IPS DF 6.9 (cell line): ENCODE data around the gene ARF6.
"Not testable (repeated sequence)": the region's sequence is repeated elsewhere in the genome, so short reads cannot be mapped to it uniquely, and the experiment has no call there.

ENCODE experiments used
- DNase-seq: peaks from one replicate; pipeline ENCODE4 v3.0.0-alpha.2; 2013; ENCODE audit warnings: low read depth, low spot score
- H3K27ac ChIP-seq: one replicate; pipeline ENCODE4 v1.5.1; 2013; ENCODE audit warnings: low read length, control low read depth
- H3K27me3 ChIP-seq: 2 replicates; pipeline ENCODE4 v1.6.1; 2013; ENCODE audit warnings: mild to moderate bottlenecking, low read length; ENCODE audit not compliant: control insufficient read depth, insufficient read depth
- H3K36me3 ChIP-seq: 2 replicates; pipeline ENCODE4 v1.6.1; 2013; ENCODE audit warnings: low read length; ENCODE audit not compliant: control insufficient read depth, insufficient read depth
- H3K4me1 ChIP-seq: 2 replicates; pipeline ENCODE4 v1.6.1; 2013; ENCODE audit warnings: low read length; ENCODE audit not compliant: control insufficient read depth, insufficient read depth
- H3K4me3 ChIP-seq: 2 replicates; pipeline ENCODE4 v1.5.1; 2013; ENCODE audit warnings: mild to moderate bottlenecking, low read length
- H3K9me3 ChIP-seq: 2 replicates; pipeline ENCODE4 v1.6.1; 2013; ENCODE audit warnings: low read length, inconsistent platforms; ENCODE audit not compliant: control insufficient read depth, insufficient read depth
- WGBS: extraction: QIAGEN DNeasy Blood & Tissue Kit; methylation state at CpG from one replicate; pipeline ENCODE4 v1.1.7; 2013; ENCODE audit warnings: mixed read lengths, missing lambda C conversion rate; ENCODE audit not compliant: insufficient read length, insufficient coverage; 5-methylcytosine and 5-hydroxymethylcytosine counted together

The ARF6 gene

DNA sequence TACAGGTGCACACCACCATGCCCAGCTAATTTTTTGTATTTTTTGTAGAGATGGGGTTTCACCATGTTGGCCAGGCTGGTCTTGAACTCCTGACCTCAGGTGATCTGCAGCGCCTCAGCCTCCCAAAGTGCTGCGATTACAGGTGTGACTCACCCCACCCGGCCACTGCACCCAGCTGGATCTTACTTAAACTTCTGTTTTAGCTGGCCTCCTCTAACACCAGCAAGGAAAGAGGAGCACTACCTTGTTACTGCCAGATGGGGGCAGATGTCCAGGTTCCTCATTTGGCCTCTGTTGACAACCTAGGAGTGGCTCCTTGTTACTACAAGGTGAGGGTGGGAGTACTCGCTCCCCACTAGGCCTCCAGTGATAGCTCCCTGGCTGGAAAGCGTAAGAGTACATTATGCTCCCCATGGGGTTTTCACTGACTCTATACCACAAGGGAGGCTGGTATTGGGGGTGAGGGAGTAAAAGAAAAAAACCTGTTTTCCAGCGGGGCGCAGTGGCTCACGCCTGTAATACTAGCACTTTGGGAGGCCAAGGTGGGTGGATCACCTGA is 13.2 kb upstream of the ARF6 start:
- no peaks in the 10 kb centered on the region for H3K9me3 ChIP-seq
- no CpG with 5 or more reads among the region's 8 CpGs for WGBS
- peak; percentile 76 for DNase-seq
- no peaks in the 10 kb centered on the region for H3K27me3 ChIP-seq
- 0 out of 2 replicates have a peak, but pooled peaks cover 2% of the 10 kb centered on the region for H3K4me1 ChIP-seq
- no peak overlapping the region for H3K27ac ChIP-seq
- H3K4me3 ChIP-seq, result no peak overlapping the region
- H3K36me3 ChIP-seq, result no peaks in the 10 kb centered on the region

GRCh38 chr14:49880267-49881064 is 12.4 kb upstream of the ARF6 start:
- Histone ChIP-seq H3K27me3 (no peaks in the 10 kb centered on the region), H3K9me3 (no peaks in the 10 kb centered on the region), H3K4me1 (peaks cover 2% of the 10 kb centered on the region; the same call in 1 of the 2 replicates), H3K27ac (no peak overlapping the region), H3K36me3 (no peaks in the 10 kb centered on the region), H3K4me3 (no peak overlapping the region)
- WGBS, result no CpG with 5 or more reads among the region's 9 CpGs
- DNase-seq, result no peak

DNA sequence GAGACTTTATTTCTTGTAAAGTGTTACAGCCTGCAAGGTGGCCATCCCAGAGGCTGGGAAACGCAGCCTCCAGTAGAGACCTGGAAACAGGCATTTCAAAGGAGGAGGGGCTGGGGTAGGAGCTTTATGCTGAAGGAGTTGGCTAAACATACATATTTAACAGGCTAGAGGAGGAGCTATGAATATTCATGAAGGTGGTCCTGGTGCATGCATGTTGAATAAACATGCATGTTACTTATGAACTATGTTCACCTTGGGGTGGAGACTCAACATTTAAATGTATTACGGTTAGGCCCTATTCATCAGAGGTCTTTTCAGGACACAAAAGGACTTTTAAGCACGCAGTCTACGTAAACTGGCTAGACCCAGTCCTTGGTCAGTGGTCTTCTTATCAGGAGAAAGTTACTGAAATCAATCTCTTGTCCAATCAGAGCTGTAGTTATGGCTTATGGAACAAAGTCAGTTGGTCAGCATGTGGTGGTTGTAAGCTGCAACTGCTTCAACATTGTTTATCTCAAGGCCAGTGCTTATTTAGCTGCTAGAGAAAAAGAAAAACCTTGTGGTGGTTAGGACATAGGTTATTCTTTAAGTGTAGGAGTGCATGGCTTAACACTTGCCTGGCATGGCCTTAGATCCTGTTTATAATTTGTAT is 11.4 kb upstream of the ARF6 start:
- H3K9me3 ChIP-seq, result no peaks in the 10 kb centered on the region
- H3K4me3 ChIP-seq, result no peak overlapping the region
- H3K27me3 ChIP-seq, result no peaks in the 10 kb centered on the region
- no CpG with 5 or more reads among the region's 4 CpGs for WGBS
- H3K36me3 ChIP-seq, result no peaks in the 10 kb centered on the region
- H3K27ac ChIP-seq, result no peak overlapping the region
- H3K4me1 ChIP-seq, result peaks cover 2% of the 10 kb centered on the region; the same call in 1 of the 2 replicates
- DNase-seq, result no peak

- WGBS, result no CpG with 5 or more reads among the region's 18 CpGs
- no peak for DNase-seq
Measured at GRCh38 chr14:49882826-49883694, 9.8 kb upstream of the ARF6 start.

DNA sequence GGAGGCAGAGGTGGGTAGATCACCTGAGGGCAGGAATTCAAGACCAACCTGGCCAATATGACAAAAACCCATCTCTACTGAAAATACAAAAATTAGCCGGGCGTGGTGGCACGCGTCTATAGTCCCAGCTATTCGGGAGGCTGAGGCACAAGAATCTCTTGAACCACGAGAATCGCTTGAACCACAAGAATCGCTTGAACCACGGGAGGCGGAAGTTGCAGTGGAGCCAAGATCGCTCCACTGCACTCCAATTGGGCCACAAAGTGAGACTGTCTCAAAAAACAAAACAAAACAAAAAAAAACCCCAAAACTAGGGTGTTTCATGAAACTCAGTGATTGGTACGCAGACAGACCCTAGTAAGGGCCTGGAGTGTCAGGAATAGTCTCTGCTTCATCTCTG is 6.4 kb upstream of the ARF6 start:
- Histone ChIP-seq H3K9me3 (no peaks in the 10 kb centered on the region), H3K4me1 (peaks cover 2% of the 10 kb centered on the region; the same call in 1 of the 2 replicates), H3K27ac (no peak overlapping the region), H3K36me3 (no peaks in the 10 kb centered on the region), H3K4me3 (no peak overlapping the region), H3K27me3 (no peaks in the 10 kb centered on the region)
- WGBS, result no CpG with 5 or more reads among the region's 12 CpGs
- no peak for DNase-seq

More at GRCh38 chr14:49882826-49883694, 9.8 kb upstream of the ARF6 start:
- Histone ChIP-seq H3K4me1 (peaks cover 2% of the 10 kb centered on the region; the same call in 1 of the 2 replicates), H3K27ac (no peak overlapping the region), H3K27me3 (no peaks in the 10 kb centered on the region), H3K9me3 (no peaks in the 10 kb centered on the region), H3K36me3 (no peaks in the 10 kb centered on the region), H3K4me3 (no peak overlapping the region)

DNA sequence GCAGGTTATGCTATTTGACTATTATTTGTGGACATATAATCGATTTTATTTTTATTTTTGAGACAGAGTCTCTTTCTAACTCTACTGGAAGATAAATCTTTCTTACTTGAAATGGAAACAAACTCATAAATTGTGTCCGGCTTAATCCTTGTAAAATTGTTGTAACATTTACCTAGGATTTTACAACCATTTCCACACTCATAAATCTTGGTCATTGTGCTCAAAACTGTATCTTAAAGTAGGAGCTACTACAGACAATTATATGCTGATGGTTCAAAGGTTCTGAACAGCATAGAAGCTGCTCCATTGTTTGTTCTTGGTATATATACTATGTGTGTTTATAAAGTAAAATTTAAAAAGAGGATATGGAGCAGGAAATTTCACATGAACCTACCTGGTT is 4.6 kb upstream of the ARF6 start:
- WGBS, result no CpG with 5 or more reads among the region's 2 CpGs
- Histone ChIP-seq H3K9me3 (no peaks in the 10 kb centered on the region), H3K4me1 (no peaks in the 10 kb centered on the region; the same call in 1 of the 2 replicates), H3K27me3 (no peaks in the 10 kb centered on the region), H3K36me3 (no peaks in the 10 kb centered on the region), H3K27ac (no peak overlapping the region), H3K4me3 (no peak overlapping the region)
- no peak for DNase-seq

GRCh38 chr14:49892301-49892635 is 614 bp upstream of the ARF6 start:
- Histone ChIP-seq H3K27me3 (no peaks in the 10 kb centered on the region), H3K36me3 (no peaks in the 10 kb centered on the region), H3K27ac (no peak overlapping the region), H3K9me3 (no peaks in the 10 kb centered on the region), H3K4me1 (no peaks in the 10 kb centered on the region), H3K4me3 (peak overlapping the region; percentile 97; the same call in 1 of the 2 replicates)
- no peak for DNase-seq
- no CpG with 5 or more reads among the region's 12 CpGs for WGBS

- no CpG with 5 or more reads among the region's 85 CpGs for WGBS
- Histone ChIP-seq H3K4me3 (peak overlapping the region; percentile 97), H3K4me1 (no peaks in the 10 kb centered on the region), H3K9me3 (no peaks in the 10 kb centered on the region), H3K36me3 (no peaks in the 10 kb centered on the region), H3K27me3 (no peaks in the 10 kb centered on the region), H3K27ac (no peak overlapping the region)
- DNase-seq, result no peak
Measured at GRCh38 chr14:49893309-49894213, 679 bp downstream of the ARF6 start.

- not testable (repeated sequence) for H3K9me3 ChIP-seq, H3K27me3 ChIP-seq, H3K36me3 ChIP-seq, DNase-seq, H3K27ac ChIP-seq, H3K4me1 ChIP-seq
- WGBS, result no CpG with 5 or more reads among the region's 8 CpGs
- H3K4me3 ChIP-seq, result peak overlapping the region; percentile 97
Measured at GRCh38 chr14:49894214-49895107, 1.6 kb downstream of the ARF6 start.
